Measurements from ENCODE around the gene GPR132.

DNA sequence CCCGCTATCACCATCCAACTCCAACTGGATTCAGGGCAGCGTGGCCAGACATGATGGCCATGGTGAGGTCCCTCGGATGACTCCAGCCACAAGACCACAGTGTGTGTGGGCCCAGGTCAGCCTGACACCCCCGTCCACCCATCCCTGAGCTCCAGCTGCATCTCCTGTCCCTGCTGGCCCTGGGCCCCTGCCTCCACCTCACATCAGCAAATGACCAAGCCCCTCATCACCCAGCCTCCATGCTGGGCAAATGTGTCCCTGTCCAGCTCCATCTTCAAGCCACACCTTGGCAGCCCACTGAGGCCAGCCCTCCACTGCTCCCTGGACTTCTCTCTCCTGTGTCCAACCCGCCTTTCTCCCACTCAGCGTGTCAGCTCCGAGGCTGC lies 3.2 kb downstream of the GPR132 start:
- TF ChIP-seq, protein P1, sequence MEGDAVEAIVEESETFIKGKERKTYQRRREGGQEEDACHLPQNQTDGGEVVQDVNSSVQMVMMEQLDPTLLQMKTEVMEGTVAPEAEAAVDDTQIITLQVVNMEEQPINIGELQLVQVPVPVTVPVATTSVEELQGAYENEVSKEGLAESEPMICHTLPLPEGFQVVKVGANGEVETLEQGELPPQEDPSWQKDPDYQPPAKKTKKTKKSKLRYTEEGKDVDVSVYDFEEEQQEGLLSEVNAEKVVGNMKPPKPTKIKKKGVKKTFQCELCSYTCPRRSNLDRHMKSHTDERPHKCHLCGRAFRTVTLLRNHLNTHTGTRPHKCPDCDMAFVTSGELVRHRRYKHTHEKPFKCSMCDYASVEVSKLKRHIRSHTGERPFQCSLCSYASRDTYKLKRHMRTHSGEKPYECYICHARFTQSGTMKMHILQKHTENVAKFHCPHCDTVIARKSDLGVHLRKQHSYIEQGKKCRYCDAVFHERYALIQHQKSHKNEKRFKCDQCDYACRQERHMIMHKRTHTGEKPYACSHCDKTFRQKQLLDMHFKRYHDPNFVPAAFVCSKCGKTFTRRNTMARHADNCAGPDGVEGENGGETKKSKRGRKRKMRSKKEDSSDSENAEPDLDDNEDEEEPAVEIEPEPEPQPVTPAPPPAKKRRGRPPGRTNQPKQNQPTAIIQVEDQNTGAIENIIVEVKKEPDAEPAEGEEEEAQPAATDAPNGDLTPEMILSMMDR (conservative IDR thresholded peaks at IDR 0.05; ENCODE audit: low read length), result no peak
- no peak for TF ChIP-seq EZH2phosphoT487 (IDR thresholded peaks at IDR 0.05; ENCODE audit: borderline replicate concordance)
